Eye (tissue), 1 donor: ENCODE data around the gene NKX1-1.
A peak's percentile ranks its signal among the peaks of the same experiment; 100 is the strongest.
"Not testable (repeated sequence)": the region's sequence is repeated elsewhere in the genome, so short reads cannot be mapped to it uniquely, and the experiment has no call there.

Source experiments
- DNase-seq: peaks from one replicate; pipeline ENCODE4 v3.0.0-alpha.2; 2015

The NKX1-1 gene

DNA sequence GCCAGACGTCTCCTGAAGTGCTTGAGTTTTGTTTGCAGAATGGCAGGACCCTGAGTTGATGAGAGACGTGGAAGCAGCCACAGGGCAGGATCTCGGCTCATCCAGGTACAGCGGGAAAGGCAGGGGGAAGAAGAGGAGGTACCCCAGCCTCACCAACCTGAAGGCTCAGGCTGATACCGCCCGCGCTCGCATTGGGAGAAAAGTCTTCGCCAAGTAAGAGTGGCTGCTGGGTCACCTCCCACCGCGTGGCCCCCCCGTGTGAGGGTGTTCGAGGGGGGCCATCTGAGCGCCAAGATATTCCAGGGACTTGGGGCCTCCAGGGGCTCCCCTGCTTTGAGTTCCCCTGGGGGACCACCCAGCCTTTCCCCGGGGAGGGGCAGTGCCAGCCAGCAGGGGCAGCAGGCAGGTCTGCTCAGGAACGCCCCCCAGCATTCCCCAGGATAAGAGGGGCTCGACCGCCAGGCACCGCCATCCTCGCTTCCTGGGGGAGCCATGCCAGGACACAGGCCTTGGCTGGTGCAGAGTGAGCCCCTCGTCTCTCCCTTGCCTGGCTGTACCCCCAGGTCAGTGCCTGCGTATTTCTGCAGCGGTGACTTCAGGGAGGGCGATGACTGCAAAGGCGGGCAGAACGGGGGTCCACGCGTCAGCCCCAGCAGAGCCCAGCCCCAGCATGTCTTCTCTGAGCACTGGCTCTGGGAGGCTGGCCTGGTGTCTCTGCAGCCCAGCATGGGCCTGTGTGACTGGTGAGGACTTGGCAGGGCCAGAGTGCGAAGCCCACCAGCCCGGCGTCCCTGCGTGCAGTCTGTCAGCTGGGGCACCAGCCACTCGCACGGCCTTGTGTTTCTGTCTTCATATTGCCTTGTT lies 22.3 kb downstream of the NKX1-1 start:
- no peak for DNase-seq

DNA sequence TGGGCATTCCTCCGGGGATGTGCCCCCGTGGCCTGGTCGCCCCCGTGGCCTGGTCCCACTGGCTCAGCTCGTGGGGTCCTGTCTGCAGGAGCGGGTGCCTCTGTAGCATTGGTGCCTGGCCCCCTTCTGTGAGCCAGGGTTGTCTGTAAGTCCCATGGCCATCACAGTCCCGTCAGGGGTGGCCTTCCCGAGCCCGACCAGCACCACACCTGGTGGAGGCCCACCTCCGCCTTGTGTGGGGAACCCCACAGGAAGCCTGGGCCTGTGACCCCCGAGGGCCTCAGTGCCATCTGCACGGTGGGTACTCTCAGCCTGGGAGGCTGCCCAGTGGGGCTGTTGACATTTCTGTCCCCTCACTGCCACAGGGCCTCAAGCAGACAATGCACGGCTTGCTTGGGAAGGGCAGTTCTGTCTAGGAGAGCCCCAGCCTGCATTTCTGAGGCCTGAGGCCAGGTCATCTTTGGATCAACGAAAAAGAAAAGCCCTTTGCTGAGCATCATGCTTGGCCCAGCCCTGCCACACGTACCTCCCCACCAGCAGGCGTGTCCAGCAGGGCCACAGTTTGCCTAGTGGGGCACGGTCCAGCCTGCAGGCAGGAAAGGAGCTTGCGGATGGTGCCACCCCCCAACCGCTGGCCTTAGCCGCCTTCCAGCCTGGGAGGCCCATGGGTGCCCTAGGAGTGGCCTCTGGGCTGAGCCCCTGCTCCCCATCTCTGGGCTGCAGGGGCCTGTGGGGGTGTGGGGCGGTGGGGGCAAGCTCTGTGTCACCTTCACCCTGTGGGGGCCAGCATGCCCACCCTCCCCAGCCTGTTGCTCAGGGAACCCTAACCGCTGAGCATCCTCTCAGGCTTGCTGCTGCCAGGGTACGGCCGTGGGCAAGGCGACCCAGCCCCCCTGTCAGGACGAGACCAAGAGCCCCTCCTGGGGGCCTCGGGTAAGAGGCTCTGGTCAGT lies 23.2 kb downstream of the NKX1-1 start:
- DNase-seq, result peak; percentile 17

DNA sequence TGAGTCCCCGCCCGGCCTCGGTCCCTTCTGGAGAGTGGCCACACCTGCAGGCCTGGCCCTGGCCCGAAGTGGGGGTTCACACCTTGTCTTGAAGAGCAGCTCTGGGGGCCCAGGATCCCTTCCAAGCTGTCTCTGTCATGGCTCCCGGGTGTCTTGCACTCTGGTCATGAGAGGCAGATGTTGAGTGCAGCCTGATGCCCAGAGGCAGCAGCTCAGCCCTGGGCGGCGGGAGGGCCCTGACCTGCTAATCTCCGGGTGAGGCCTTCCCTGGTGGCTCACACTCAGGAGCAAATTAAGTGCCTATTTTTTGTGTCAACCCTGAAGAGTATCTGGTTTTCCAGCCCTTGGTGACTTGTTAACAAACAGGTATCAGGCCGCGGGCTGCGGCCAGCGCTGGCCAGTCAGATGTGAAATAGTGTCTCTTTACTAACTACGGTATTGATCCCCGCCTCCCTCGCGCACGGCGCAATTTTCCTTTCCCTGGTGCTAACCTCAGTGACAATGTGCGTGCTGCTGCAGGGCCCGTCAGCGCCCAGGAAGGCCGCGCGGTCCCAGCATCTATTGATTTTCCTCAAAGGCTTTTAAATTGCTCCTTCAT lies 24.2 kb downstream of the NKX1-1 start:
- DNase-seq, result peak; percentile 76

DNA sequence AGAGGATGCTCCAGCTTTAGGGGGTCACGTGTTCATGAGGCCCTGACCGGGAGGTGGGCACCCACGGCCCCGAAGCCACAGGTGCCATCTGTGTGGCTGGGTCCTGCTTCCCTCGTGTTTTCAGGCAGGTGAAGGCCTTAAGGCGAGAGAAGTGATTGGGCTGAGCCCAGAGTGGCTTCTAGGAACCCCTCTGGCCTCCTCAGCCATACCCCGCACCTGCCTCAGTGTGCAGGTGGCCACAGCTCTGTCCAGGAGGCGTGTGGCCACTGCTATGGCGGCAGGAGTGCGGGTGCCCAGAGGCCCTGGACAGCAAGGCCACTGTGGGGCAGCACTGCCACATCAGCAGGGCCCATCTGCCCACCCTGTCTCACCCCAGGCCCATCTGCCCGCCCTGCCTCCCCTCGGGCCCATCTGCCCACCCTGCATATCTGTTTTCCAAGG lies 25.0 kb downstream of the NKX1-1 start:
- DNase-seq, result no peak

DNA sequence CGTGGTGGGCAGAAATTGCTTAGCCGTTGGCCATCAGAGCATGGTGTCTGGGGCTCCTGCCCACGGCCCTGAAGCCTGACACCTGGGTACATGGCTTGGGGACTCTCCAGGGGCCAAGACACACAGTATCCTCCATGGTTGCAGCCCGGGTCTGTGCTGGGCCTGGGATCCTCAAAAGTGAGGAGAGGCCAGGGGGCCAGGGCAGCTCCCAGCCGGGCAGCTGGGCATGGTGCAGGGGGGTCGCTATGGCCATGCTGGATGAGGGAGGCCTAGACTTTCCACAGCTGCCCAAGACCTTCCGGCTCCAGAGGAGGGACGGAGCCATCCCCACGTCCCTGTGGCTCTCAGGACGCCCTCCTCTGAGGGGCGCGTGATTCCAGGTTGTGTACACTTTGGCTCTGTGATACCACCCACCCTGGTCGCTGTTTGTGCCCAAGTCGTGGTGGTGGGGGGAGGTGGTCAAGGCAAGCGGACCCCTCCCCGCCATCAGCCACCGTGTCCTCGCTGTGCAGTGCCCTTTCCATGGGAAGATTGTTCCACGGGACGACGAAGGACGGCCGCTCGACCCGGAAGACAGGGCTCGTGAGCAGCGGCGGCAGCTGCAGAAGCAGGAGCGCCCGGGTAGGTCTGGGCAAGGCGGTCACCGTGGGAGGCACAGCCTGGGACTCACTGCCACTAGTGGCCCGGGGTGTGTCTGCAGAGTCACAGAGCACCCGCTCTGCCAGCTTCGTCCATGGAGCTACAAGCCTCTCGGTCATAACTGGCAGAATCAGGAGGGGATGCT lies 25.7 kb downstream of the NKX1-1 start:
- no peak for DNase-seq

DNA sequence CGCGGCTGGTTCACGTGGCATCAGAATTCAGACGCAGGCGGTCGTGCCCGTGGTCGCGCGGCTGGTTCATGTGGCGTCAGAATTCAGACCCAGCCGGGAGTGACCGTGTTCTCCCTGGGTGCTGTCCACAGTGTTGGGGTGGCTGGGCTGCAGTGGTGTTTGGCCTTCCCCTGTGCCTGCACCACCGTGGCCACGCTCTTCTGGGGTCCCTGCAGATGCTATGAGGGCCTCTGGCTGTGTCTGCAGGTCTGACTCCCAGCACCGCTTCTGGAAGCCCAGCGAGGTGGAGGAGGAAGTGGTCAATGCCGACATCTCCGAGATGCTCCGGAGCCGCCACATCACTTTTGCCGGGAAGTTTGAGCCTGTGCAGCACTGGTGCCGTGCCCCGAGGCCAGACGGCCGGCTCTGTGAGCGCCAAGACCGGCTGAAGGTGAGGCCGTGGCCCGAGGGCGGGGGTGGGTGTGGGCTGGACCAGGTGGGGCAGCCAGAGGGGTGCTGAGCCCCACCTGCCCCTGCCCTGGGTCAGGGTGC lies 26.4 kb downstream of the NKX1-1 start:
- DNase-seq, result no peak

DNA sequence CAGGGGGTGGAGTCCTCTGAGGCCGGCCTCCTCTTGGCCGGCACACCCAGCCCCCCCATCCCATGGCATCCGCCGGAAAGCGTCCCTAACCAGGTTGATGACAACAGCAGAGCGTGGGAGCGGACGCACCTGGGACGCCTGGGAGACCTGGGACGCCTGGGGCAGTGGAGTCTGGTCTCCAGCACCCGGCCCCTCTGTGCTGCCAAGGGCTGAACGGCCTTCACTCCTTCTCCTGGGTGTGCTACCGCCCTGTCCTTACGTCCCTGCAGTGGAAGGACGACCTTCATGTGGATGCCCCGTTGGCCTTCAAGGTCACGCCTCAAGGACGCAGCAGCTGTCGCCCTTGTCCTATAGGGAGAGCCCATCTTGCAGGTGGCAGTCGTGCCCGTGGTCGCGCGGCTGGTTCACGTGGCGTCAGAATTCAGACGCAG lies 26.9 kb downstream of the NKX1-1 start:
- no peak for DNase-seq

DNA sequence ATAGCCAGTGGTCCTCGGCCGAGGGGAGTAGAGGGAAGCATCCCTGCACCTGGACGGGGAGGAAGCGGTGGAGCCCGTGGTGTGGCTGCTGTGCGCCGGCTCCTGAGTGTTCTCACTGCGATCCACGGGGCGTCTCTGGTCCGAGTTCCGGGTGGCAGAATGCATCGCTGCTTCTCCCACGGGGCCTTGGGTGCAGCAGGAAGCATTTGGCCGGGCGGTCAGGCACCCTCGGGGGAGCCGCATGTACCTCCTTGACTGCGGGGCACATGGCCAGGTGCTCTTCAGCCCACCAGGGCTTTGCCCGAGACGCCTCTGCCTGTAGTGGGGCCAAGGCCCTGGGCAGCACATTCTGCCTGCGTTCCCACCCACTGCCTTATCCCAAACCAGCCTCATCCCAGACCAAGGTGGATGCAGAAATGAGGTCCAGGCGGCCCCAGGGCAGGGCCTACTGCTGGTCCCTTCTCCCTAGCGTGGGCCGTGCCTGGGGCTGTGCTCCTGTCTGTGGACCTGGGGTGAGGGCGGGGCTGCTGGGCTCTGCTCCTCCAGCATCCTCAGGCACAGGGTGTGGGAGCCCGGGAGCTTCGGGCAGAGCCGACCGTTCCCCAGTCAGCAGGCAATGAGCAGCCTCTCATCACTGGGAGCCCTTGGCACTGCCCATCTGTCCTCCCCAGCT lies 27.5 kb downstream of the NKX1-1 start:
- no peak for DNase-seq

DNA sequence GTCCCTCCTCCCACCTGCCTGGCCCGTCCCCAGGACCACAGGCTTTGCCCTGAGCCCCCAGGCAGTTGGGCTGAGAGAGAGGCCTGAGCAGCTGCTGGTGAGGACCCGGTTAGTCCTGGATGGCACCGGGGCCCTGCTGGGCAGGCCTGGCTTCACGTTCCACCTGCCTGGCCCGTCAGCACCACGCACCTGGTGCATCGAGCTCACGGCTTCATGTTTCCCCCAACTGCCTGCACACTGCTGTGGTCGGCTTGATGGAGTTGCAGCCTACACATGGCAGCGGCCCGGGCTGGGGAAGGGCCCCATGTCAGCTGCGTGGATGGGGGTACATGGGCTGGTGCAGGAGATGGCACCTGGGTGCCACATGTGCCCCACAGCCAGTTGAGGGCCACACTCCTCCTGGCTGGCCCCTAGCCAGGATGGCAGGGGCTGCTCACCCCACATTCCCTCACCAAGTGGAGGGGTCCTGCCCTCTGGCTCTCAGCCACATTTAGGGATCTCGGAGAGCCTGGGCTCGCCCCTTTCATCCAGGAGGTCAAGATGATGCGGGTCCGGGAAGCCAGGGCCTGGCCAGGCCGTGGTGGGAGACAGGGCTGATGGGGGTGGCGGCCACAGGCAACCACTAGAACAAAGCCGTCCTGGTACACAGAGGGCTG lies 28.5 kb downstream of the NKX1-1 start:
- no peak for DNase-seq

DNA sequence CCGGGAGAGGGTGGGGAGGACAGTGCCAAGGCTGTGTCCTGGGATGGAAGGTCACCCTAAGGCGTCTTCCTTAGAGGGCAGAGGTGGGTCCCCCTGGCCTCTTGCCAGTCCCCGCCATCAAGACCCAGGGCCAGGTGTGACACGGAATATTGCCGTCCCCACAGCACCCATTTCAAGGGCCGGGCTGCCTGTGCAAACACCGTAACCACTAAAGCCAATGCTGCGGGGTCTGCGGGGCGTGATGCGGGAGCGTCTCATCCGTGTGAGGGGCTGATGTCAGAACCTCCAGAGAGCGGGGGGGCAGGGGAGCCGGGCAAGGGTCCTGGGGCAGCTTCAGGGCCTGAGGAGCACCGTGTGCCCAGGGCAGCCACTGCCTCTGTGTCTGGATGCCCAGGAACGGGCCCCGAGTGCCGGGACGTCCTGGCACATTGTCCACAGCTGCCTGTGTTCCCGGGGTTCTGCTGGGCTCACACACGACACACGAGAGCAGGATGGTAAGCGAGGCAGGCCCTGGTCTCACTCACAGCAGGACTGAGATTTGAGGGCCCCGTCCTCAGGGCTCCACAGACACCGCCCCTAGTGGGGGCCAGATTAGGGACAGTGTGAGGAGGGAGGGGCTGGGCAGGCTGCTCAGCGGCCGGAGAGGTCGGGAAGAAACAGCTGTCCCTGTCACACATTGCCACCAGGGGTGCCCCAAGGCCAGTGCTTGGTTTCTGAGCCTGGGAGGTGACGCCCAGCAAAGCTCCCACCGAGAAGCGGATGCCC lies 29.2 kb downstream of the NKX1-1 start:
- no peak for DNase-seq

DNA sequence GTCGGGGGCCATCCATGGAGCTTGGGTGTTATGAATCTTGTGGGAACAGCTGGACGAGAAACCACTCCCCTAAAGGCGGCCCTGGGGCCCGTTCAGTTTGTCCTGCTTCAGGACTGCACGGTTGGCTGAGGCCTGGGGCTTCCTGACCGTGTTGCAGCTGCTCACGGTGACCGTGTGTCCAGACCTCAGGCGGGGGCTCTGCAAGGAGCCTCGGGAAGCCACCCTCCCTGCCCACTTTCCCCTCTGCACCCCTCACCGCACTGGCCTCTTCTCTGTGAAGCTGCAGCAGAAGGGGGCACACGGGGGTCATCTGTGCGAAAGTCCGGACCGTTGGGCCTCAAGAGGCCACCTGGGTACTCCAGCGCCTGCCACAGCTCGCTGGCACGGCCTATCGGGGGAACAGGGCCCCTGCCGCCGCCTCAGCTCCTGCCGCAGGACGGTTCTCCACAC lies 29.8 kb downstream of the NKX1-1 start:
- DNase-seq, result no peak

DNA sequence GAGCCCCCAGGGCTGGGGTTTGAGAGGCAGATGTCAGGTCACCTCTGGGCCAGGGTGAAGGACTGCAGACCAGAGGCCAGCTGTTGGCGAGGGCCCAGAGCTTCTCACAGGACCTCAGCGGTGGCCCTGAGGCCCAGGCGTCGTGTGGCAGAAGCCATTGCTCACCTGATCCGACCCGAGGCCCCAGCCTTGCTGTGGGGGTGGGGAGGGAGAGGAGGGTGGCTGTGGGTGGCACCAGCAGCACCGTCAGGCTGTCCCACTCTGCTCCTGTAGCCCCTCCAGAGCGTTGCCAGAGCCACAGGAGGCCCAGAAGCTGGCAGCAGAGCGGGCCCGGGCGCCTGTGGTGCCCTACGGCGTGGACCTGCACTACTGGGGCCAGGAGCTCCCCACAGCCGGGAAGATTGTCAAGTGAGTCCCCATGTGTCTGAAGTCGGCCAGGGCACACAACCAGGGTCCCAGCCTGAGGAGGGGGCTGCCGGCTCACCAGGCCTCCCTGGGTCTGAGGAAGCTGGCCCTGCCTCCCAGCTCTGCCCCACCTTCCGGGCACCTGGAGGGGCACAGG lies 30.4 kb downstream of the NKX1-1 start:
- DNase-seq, result no peak

DNA sequence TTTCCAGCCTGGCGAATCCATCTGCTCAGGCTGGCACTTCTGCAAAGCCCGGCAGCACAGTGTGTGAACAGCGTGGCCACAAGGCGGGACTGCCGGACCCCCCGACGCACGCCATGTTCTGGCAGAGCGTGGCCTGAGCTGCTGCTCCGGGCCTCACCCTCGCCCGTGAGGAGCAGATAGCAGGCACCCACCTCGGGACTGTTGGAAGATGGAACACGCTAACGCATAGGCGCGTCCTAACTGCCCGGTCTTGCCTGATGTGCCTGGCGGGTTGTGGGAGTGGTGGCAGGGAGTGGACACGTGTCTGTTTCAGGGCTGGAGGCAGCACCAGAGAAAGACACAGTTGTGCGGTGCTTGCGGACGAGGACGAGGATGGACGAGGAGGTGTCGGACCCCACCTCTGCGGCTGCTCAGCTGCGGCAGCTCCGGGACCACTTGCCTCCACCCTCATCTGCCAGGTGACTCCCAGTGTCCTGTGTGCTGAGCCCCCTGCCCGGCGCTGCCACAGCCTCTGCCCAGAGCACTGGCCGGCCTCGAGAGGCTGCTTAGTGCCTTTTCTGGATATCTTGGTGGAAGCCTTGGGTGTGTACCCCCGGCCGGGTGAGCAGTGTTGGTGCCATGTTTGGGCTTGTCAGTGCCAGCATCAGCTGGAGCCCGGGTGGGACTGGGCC lies 31.1 kb downstream of the NKX1-1 start:
- DNase-seq, result no peak

DNA sequence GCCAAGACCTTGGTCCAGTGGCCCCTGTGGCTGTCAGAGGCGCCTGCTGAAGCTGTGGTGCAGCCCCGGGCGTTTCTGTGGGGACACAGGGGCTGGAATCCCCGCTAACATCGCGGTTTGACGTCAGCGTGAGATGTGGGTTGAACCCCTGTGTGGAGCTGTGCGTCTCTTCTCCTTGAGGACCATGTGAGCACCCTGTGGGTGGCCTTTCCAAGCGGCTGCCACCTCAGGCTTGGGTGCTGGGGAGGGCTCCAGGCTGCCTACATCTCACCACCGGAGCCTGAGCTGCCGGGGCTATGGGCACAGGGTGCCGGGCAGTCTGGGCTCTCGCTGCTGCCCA lies 31.6 kb downstream of the NKX1-1 start:
- DNase-seq, result no peak

DNA sequence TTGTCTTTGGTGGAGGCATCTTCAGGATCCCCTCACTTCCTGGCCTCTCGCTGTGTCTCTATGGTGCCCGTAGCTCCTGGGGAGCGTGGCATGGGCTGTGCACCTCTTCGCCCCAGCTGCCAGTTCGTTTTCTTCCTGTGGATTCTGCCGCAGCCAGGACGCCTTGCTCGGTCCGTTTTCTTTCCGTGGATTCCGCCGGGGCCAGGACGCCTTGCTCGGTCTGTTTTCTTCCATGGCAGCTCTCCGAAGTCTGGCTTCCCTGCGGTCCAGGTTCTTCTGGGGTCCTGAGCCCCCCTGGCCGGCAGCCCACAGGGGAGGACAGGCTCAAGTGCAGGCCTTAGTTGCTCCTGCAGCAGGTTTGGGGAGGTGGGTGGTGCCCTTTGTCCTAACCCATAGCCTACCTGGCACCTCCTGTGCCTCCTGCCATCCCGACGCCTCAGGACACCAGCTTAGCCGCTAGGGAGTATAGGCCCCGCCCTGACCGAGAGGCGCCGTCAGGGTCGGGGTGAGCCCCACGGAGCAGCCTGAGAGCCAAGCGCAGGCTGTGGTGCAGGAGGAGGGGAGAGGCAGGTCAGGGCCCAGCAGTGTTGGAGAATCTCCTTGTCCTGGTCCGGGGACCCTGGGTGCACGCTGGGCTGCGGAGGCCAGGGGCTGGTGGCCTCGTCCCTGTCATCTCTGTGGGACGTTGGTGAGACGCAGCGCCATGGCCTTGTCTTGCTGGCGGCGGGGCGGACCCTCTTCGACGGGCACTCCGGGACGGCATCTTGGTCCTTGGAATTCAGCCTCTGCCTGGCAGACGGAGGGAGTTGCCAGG lies 32.1 kb downstream of the NKX1-1 start:
- DNase-seq, result no peak

DNA sequence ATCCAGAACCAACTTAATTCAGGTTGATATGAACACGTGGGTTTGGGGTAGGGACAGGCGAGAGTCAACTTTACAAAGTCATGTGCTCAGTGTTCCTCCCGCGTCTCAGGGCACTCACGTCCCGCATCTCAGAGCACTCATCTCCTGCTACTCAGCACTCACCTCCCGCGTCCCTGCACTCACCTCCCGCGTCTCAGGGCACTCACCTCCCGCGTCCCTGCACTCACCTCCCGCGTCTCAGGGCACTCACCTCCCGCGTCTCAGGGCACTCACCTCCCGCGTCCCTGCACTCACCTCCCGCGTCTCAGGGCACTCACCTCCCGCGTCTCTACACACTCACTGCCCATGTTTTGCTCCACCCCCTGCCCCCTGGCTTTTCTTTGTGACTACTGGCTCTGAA lies 33.7 kb downstream of the NKX1-1 start:
- DNase-seq, result not testable (repeated sequence)

DNA sequence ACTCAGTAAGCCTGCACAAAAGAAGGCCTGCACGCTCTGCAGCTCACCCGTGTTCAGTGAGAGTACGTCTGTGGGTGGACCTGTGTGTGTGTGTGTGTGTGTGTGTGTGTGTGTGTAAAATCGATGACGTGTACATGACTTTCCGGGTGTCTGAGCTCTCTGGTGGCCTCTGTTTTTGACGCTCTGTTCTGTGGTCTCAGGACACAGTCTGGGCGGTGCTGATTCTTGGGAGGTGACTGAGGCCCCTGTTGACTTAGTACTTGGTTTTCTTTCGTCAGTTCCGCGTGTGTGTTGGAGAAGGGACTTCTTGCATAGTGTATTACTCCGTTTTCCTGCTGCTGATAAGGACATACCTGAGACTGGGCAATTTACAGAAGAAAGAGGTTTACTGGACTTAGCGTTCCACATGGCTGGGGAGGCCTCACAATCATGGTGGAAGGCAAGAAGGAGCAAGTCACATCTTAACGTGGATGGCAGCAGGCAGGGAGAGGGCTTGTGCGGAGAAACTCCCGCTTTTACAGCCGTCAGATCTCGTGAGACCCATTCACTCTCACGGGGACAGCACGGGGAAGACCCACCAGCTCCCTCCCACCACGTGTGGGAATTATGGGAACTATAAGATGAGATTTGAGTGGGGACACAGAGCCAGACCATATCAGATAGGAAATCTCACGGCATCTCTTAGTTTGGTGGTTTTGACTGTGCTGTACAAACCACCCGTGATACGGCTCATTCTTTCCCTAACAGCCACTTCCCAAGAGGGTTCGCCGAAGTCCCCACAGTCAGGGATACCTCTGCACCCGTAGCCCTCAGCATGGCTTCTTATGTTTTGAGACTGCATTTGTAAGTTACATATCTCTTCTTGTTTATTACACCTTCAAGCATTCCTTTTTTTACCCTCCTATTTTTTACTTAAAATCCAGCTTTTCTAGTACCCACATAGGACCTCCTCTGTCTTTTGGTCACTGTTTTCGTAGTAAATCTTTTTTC lies 34.8 kb downstream of the NKX1-1 start:
- no peak for DNase-seq
